IMR-90 (cell line): ENCODE data around the gene FTSJ3. TPM values are rescaled to one million over a fixed set of nuclear protein-coding genes. Genes with fewer than 3 reads are reported as not detected.

Experiments used
- ATAC-seq: fragments of 200-7000 bp; cut with Tn5 transposase; 2 replicates; pipeline ENCODE4 v1.9.1; 2020; ENCODE audit warnings: low read depth, mild to moderate bottlenecking, moderate library complexity
- BruUV-seq: library from RNA; stranded (reverse); fragments of 400-500 nt; replicated peaks from 2 replicates; lab custom pipeline; 2021; lab: Mats Ljungman, UMichigan
- CTCF ChIA-PET: fragments of 300-600 bp; formaldehyde crosslinking; extraction: SDS; loops from one replicate; lab custom pipeline; 2021; ENCODE audit warnings: antibody characterized with exemption; lab: Yijun Ruan, JAX
- POLR2A ChIA-PET: fragments of 300-600 bp; sonication (Branson Sonifier 250); formaldehyde crosslinking; loops from one replicate; lab custom pipeline; 2022; ENCODE audit warnings: antibody characterized with exemption; ENCODE audit not compliant: unreplicated experiment; lab: Charles Lee
- DNase-seq: peaks from one replicate; pipeline ENCODE4 v3.0.0; 2013
- H2AFZ ChIP-seq: replicated peaks from 2 replicates; pipeline ENCODE3; 2013; ENCODE audit warnings: low read length, mild to moderate bottlenecking; ENCODE audit not compliant: poor library complexity
- H2AK5ac ChIP-seq: 2 replicates; pipeline ENCODE4 v1.6.1; 2013; ENCODE audit warnings: low read depth, low read length, inconsistent platforms
- H2AK9ac ChIP-seq: replicated peaks from 2 replicates; pipeline ENCODE3; 2013; ENCODE audit warnings: mild to moderate bottlenecking, low read depth, low read length, moderate library complexity; ENCODE audit not compliant: poor library complexity
- H2BK120ac ChIP-seq: 2 replicates; pipeline ENCODE4 v1.6.1; 2013; ENCODE audit warnings: low read depth, low read length, inconsistent platforms
- H2BK15ac ChIP-seq: 3 replicates; pipeline ENCODE4 v1.6.1; 2013; ENCODE audit warnings: low read depth, low read length, inconsistent platforms
- H2BK20ac ChIP-seq: 2 replicates; pipeline ENCODE4 v1.6.1; 2013; ENCODE audit warnings: low read depth, mild to moderate bottlenecking, inconsistent platforms, low read length, moderate library complexity
- H2BK5ac ChIP-seq: 2 replicates; pipeline ENCODE4 v1.6.1; 2013; ENCODE audit warnings: mild to moderate bottlenecking, low read depth, low read length, inconsistent platforms; ENCODE audit not compliant: poor library complexity, severe bottlenecking
- H3K14ac ChIP-seq: replicated peaks from 2 replicates; pipeline ENCODE4 v1.6.1; 2013; ENCODE audit warnings: low read depth, low read length, inconsistent platforms
- H3K18ac ChIP-seq: 2 replicates; pipeline ENCODE4 v1.6.1; 2013; ENCODE audit warnings: low read depth, low read length, control low read depth
- H3K23ac ChIP-seq: 2 replicates; pipeline ENCODE4 v1.6.1; 2013; ENCODE audit warnings: low read depth, low read length, inconsistent platforms
- H3K27ac ChIP-seq: 2 replicates; pipeline ENCODE4 v1.5.1; 2013; ENCODE audit warnings: mild to moderate bottlenecking, control low read depth, low read length; ENCODE audit not compliant: insufficient read depth
- H3K27me3 ChIP-seq: 2 replicates; pipeline ENCODE4 v1.6.1; 2013; ENCODE audit warnings: low read length; ENCODE audit not compliant: control insufficient read depth, insufficient read depth
- H3K36me3 ChIP-seq: 2 replicates; pipeline ENCODE4 v1.6.1; 2013; ENCODE audit warnings: low read length, mixed read lengths; ENCODE audit not compliant: control insufficient read depth, insufficient read depth
- H3K4ac ChIP-seq: 2 replicates; pipeline ENCODE4 v1.6.1; 2013; ENCODE audit warnings: low read depth, low read length, inconsistent platforms
- H3K4me1 ChIP-seq: 2 replicates; pipeline ENCODE4 v1.6.1; 2013; ENCODE audit warnings: low read length, mixed read lengths; ENCODE audit not compliant: control insufficient read depth, insufficient read depth
- H3K4me2 ChIP-seq: 2 replicates; pipeline ENCODE4 v1.6.1; 2013; ENCODE audit warnings: low read depth, mild to moderate bottlenecking, control low read depth, low read length, moderate library complexity
- H3K4me3 ChIP-seq: 2 replicates; pipeline ENCODE4 v1.5.1; 2013; ENCODE audit warnings: low read depth, mild to moderate bottlenecking, control low read depth, low read length, moderate library complexity; ENCODE audit not compliant: insufficient read depth
- H3K56ac ChIP-seq: 2 replicates; pipeline ENCODE4 v1.6.1; 2013; ENCODE audit warnings: low read length, inconsistent platforms; ENCODE audit not compliant: insufficient read depth; ENCODE audit errors: extremely low read depth
- H3K79me1 ChIP-seq, 2 experiments: 2 replicates each; pipeline ENCODE4 v1.6.1; 2013; ENCODE audit warnings: low read length in 2 of 2, inconsistent platforms in 1 of 2, low read depth in 1 of 2
- H3K9ac ChIP-seq: 2 replicates; pipeline ENCODE4 v1.6.1; 2013; ENCODE audit warnings: low read depth, low read length, control low read depth
- H3K9me1 ChIP-seq: 2 replicates; pipeline ENCODE4 v1.6.1; 2013; ENCODE audit warnings: low read length, inconsistent platforms; ENCODE audit not compliant: insufficient read depth
- H3K9me3 ChIP-seq: 2 replicates; pipeline ENCODE4 v1.6.1; 2013; ENCODE audit warnings: low read length; ENCODE audit not compliant: control insufficient read depth, insufficient read depth
- H4K20me1 ChIP-seq: 2 replicates; pipeline ENCODE4 v1.6.1; 2013; ENCODE audit warnings: low read length, inconsistent platforms; ENCODE audit not compliant: insufficient read depth
- H4K5ac ChIP-seq: 2 replicates; pipeline ENCODE4 v1.6.1; 2013; ENCODE audit warnings: mild to moderate bottlenecking, low read depth, low read length, control low read depth
- H4K8ac ChIP-seq, 2 experiments: 2 replicates each; pipeline ENCODE4 v1.6.1; 2013; ENCODE audit warnings: low read depth in 2 of 2, low read length in 2 of 2, control low read depth in 1 of 2, inconsistent platforms in 1 of 2
- H4K91ac ChIP-seq: 2 replicates; pipeline ENCODE4 v1.6.1; 2013; ENCODE audit warnings: low read depth, low read length, inconsistent platforms; ENCODE audit not compliant: insufficient read depth
- BHLHE40 ChIP-seq: fragments of 150-350 bp; IDR thresholded peaks from 2 replicates; pipeline ENCODE4 v1.6.1; 2016; ENCODE audit warnings: mild to moderate bottlenecking, low read depth, low read length
- CEBPB ChIP-seq: IDR thresholded peaks from 2 replicates; pipeline ENCODE4 v1.6.1; 2012; ENCODE audit warnings: low read depth, low read length, improper control_type of control experiment
- CHD1 ChIP-seq: IDR thresholded peaks from 2 replicates; pipeline ENCODE4 v1.6.1; 2012; ENCODE audit warnings: low read depth, low read length, improper control_type of control experiment
- CTCF ChIP-seq: conservative IDR thresholded peaks from 2 replicates; pipeline ENCODE4 v1.5.1; 2012; ENCODE audit warnings: mild to moderate bottlenecking, low read depth, low read length, improper control_type of control experiment
- ELK1 ChIP-seq: fragments of 150-350 bp; IDR thresholded peaks from 2 replicates; pipeline ENCODE4 v1.6.1; 2016; ENCODE audit warnings: low read depth, mild to moderate bottlenecking, low read length, moderate library complexity, borderline replicate concordance
- FOS ChIP-seq: fragments of 150-350 bp; IDR thresholded peaks from 2 replicates; pipeline ENCODE4 v1.6.1; 2016; ENCODE audit warnings: low read depth, low read length
- MAFK ChIP-seq: IDR thresholded peaks from 2 replicates; pipeline ENCODE4 v1.6.1; 2012; ENCODE audit warnings: low read depth, low read length, improper control_type of control experiment
- MAZ ChIP-seq: IDR thresholded peaks from 2 replicates; pipeline ENCODE4 v1.6.1; 2012; ENCODE audit warnings: low read depth, mild to moderate bottlenecking, low read length, improper control_type of control experiment, moderate library complexity, borderline replicate concordance
- MXI1 ChIP-seq: IDR thresholded peaks from 2 replicates; pipeline ENCODE4 v1.6.1; 2012; ENCODE audit warnings: low read depth, mild to moderate bottlenecking, low read length, moderate library complexity, borderline replicate concordance
- NFE2L2 ChIP-seq: fragments of 150-350 bp; IDR thresholded peaks from 2 replicates; pipeline ENCODE4 v1.6.1; 2016; ENCODE audit warnings: low read depth, mild to moderate bottlenecking, low read length
- POLR2A ChIP-seq: IDR thresholded peaks from 2 replicates; pipeline ENCODE4 v1.6.1; 2012; ENCODE audit warnings: mild to moderate bottlenecking, low read depth, low read length
- RAD21 ChIP-seq: IDR thresholded peaks from 2 replicates; pipeline ENCODE4 v1.6.1; 2012; ENCODE audit warnings: low read length, improper control_type of control experiment
- RCOR1 ChIP-seq: IDR thresholded peaks from 2 replicates; pipeline ENCODE4 v1.6.1; 2012; ENCODE audit warnings: mild to moderate bottlenecking, low read length, improper control_type of control experiment; ENCODE audit not compliant: insufficient replicate concordance
- RFX5 ChIP-seq: IDR thresholded peaks from 2 replicates; pipeline ENCODE4 v1.8.0; 2012; ENCODE audit warnings: low read depth, mild to moderate bottlenecking, low read length, moderate library complexity
- SMC3 ChIP-seq: fragments of 150-350 bp; IDR thresholded peaks from 2 replicates; pipeline ENCODE4 v1.6.1; 2016; ENCODE audit warnings: low read depth, mild to moderate bottlenecking, antibody characterized with exemption, low read length, moderate library complexity
- USF2 ChIP-seq: fragments of 150-350 bp; IDR thresholded peaks from 2 replicates; pipeline ENCODE4 v1.6.1; 2017; ENCODE audit warnings: mild to moderate bottlenecking, antibody characterized with exemption, low read length, low read depth
- WGBS, 2 experiments: methylation state at CpG; one replicate each; pipeline versions ENCODE4 v1.1.5 to v1.1.7; 2013; ENCODE audit warnings: missing lambda C conversion rate in 2 of 2; ENCODE audit not compliant: insufficient read length in 1 of 2; ENCODE audit errors: extremely low coverage in 2 of 2; 5-methylcytosine and 5-hydroxymethylcytosine counted together
- dilution Hi-C: fragments of 300-500 bp; cut with HindIII; formaldehyde crosslinking; loops from one replicate; pipeline ENCODE4 v1.14.3; 2018; ENCODE audit warnings: low sequenced_read_pairs; ENCODE audit not compliant: unreplicated experiment
- in situ Hi-C: fragments of 300-500 bp; cut with MboI; formaldehyde crosslinking; loops from 3 replicates; pipeline ENCODE4 v1.14.3; 2019; ENCODE audit warnings: low sequenced_read_pairs, inconsistent platforms, mixed read lengths
- intact Hi-C: fragments of 100-400 bp; cut with micrococcal nuclease; formaldehyde crosslinking; loops from 2 replicates; pipeline ENCODE4 v1.10.0; 2022
- polyA plus RNA-seq, 3 experiments: library from polyadenylated mRNA; depleted of rRNA; stranded (reverse); fragments of >200 nt; gene quantifications; 2 replicates each; pipeline ENCODE4 v1.2.3, GENCODE V29; 2012; ENCODE audit warnings: low replicate concordance in 1 of 3
- total RNA-seq: library from RNA; depleted of rRNA; stranded (reverse); fragments of >200 nt; gene quantifications from 2 replicates; pipeline ENCODE4 v1.2.3, GENCODE V29; 2012

Gene FTSJ3
- total and polyA plus RNA-seq, 2 of the 4 experiments (the other 2 are of a cell fraction) = 51.3 to 68.1 TPM

- Histone ChIP-seq H3K23ac (no peak overlapping the region), H3K4me1 (peaks cover 1% of the 10 kb centered on the region; the same call in 1 of the 2 replicates), H4K20me1 (peaks cover 44% of the 10 kb centered on the region), H2AFZ (no peak overlapping the region), H2BK5ac (no peak overlapping the region), H3K9me1 (no peaks in the 10 kb centered on the region), H2BK20ac (no peak overlapping the region), H2BK120ac (no peak overlapping the region), H2AK5ac (no peak overlapping the region), H4K5ac (no peak overlapping the region), H3K36me3 (peaks cover 66% of the 10 kb centered on the region), H2BK15ac (no peak overlapping the region), H4K8ac (no peak overlapping the region), H4K91ac (no peak overlapping the region), H3K79me1 (peaks cover 27 to 72% of the 10 kb centered on the region in 2 experiments), H3K18ac (no peak overlapping the region), H2AK9ac (no peak overlapping the region), H3K4me2 (no peak overlapping the region), H3K14ac (no peak overlapping the region), H3K9me3 (no peaks in the 10 kb centered on the region), H3K56ac (no peak overlapping the region), H3K27me3 (no peaks in the 10 kb centered on the region), H3K27ac (no peak overlapping the region), H3K4ac (no peak overlapping the region), H3K4me3 (no peak overlapping the region), H3K9ac (no peak overlapping the region)
- BruUV-seq = no TSS peak
- TF ChIP-seq MXI1 = no peak
- no peak for TF ChIP-seq ELK1
- no peak for TF ChIP-seq MAZ
- TF ChIP-seq USF2 = no peak
- no peak for TF ChIP-seq RCOR1
- no peak for TF ChIP-seq POLR2A
- no peak for TF ChIP-seq CTCF
- no peak for TF ChIP-seq BHLHE40
- no peak for TF ChIP-seq CEBPB
- TF ChIP-seq RFX5 = no peak
- no peak for TF ChIP-seq RAD21
- TF ChIP-seq FOS = no peak
- no peak for TF ChIP-seq CHD1
- no peak for TF ChIP-seq MAFK
- TF ChIP-seq NFE2L2 = no peak
- TF ChIP-seq SMC3 = no peak
- ChIA-PET POLR2A (no interaction called here), CTCF (no interaction called here)
- WGBS, 2 experiments = 100% methylated on average over 5 of the region's 8 CpGs; no CpG with 5 or more reads in 1 of the 2 experiments
- intact Hi-C loops (no loop called here), in situ Hi-C loops (no loop called here), dilution Hi-C loops (no loop called here)
- DNase-seq (no peak), ATAC-seq (no peak)
These were observed 4.0 kb upstream of the FTSJ3 start for GRCh38 chr17:63831505-63831904.
